RPMI7951 (cell line): ENCODE results near the gene CORO6. TPM values are rescaled to one million over a fixed set of nuclear protein-coding genes. Genes with fewer than 3 reads are reported as not detected.

ENCODE experiments used
- DNase-seq: peaks from one replicate; pipeline ENCODE4 v3.0.0-alpha.2; 2012; ENCODE audit warnings: low read depth
- total RNA-seq: library from RNA; depleted of rRNA; stranded (reverse); fragments of >200 nt; shearing (Covaris generic); gene quantifications from 2 replicates; pipeline ENCODE4 v1.2.3, GENCODE V29; 2014; rRNA removed

Gene CORO6
- total RNA-seq, 1 experiment from 2014 or later, result 10.1 TPM

DNA sequence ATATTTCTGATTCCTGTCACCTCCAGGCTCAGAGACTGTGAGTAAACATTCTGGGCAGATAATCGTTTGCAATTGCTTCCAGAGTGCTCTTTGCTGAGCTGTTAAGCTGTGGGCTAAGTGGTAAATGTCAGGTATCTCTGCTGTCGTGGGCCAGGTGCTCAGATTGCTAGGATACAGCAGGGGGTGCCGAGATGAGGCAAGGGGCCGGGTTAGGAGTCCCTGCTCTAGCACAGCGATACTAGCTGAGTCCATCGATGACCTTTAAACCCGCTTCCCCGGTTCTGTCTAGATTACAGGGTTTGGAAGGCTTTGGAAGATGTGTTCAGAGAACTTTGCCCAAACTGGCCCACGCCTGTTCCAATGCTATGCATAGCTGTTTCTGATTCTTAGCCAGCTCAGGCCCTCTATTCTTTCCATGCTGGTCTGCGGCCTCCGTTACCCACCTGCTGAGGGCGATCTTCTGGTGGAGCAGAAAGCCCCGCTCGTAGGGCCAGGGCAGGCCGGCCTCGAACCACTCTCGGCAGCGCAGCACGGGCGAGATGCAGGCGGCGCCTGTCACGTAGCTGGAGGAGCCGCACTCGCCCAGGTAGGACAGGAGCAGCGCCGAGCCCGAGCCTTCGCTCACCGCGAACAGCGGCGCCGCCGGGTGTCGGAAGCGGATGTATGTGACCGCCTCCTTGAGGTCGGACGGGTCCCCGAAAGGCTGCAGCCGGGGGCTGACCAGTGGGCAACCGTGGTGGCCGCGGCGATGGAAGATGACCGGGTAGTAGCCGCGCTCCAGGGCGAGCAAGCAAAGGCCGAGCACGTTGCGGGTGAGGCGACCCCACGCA lies 56.9 kb downstream of the CORO6 start:
- no peak for DNase-seq

Other genes with a start within 250 kb of the CORO6 start
- 25.7 and 30.2 TPM in 2 replicates for gene TAOK1, start 232.5 kb downstream of the CORO6 start, total RNA-seq
- gene ABHD15, start 55.9 kb downstream of the CORO6 start, total RNA-seq, result 4.3 and 4.6 TPM in 2 replicates
- gene TP53I13, start 54.2 kb downstream of the CORO6 start, total RNA-seq, result 29.3 and 42.1 TPM in 2 replicates
- gene GIT1, start 33.3 kb downstream of the CORO6 start, total RNA-seq, result 12.0 and 15.8 TPM in 2 replicates
- gene ANKRD13B, start 29.8 kb downstream of the CORO6 start, total RNA-seq, result 0.78 and 1.2 TPM in 2 replicates